B cell (primary cell): ENCODE data around the gene BNIP5. TPM values are rescaled to one million over a fixed set of nuclear protein-coding genes. Genes with fewer than 3 reads are reported as not detected.

ENCODE experiments used
- ATAC-seq: fragments of 200-7000 bp; cut with Tn5 transposase; one replicate; pipeline ENCODE4 v1.10.0; 2021; ENCODE audit warnings: low read depth, mild to moderate bottlenecking, moderate number of reproducible peaks, moderate library complexity
- CTCF ChIA-PET: fragments of 350-600 bp; sonication (Branson Sonifier 250); formaldehyde crosslinking; loops from one replicate; lab custom pipeline; 2021; ENCODE audit warnings: antibody characterized with exemption, inconsistent platforms; lab: Charles Lee
- POLR2A ChIA-PET: fragments of 350-600 bp; sonication (Branson Sonifier 250); formaldehyde crosslinking; loops from one replicate; lab custom pipeline; 2021; ENCODE audit warnings: antibody characterized with exemption; lab: Charles Lee
- DNase-seq: peaks from one replicate; pipeline ENCODE4 v3.0.0; 2013
- H2AFZ ChIP-seq: 2 replicates; pipeline ENCODE4 v1.6.1; 2012; ENCODE audit warnings: mild to moderate bottlenecking, low read depth, low read length; ENCODE audit not compliant: insufficient read depth, poor library complexity, severe bottlenecking
- H3K27ac ChIP-seq, 2 donors: 1 replicate in 1 of 2; 2 replicates in 1 of 2; pipeline ENCODE4 v1.5.1; 2012 to 2013; ENCODE audit warnings: low read length in 2 of 2, mild to moderate bottlenecking in 2 of 2, moderate library complexity in 1 of 2
- H3K27me3 ChIP-seq, 4 experiments: fragments of 200-600 bp in 1 of 4; sonication (generic) in 1 of 4; replicated peaks in 1 of 4; 1 replicate in 2 of 4; 2 replicates in 2 of 4; pipeline versions ENCODE4 v1.6.1 to v1.7.0; 2013 to 2016; ENCODE audit warnings: low read length in 3 of 4, mild to moderate bottlenecking in 2 of 4, mixed read lengths in 1 of 4, moderate library complexity in 1 of 4; ENCODE audit not compliant: insufficient read depth in 4 of 4, control insufficient read depth in 3 of 4; ENCODE audit errors: control extremely low read depth in 1 of 4
- H3K36me3 ChIP-seq, 2 experiments: replicated peaks in 1 of 2; 1 replicate in 1 of 2; 2 replicates in 1 of 2; pipeline versions ENCODE4 v1.6.1 to v1.7.1; 2013; ENCODE audit warnings: low read length in 1 of 2; ENCODE audit not compliant: insufficient read depth in 2 of 2, control insufficient read depth in 1 of 2; ENCODE audit errors: control extremely low read depth in 1 of 2, extremely low read depth in 1 of 2
- H3K4me1 ChIP-seq, 2 donors: fragments of 200-600 bp in 1 of 2; sonication (generic) in 1 of 2; 1 replicate in 1 of 2; 2 replicates in 1 of 2; pipeline versions ENCODE4 v1.5.1 to v1.6.1; 2013 to 2017; ENCODE audit warnings: low read length in 2 of 2; ENCODE audit not compliant: control insufficient read depth in 2 of 2, insufficient read depth in 2 of 2
- H3K4me2 ChIP-seq: replicated peaks from 2 replicates; pipeline ENCODE3; 2012; ENCODE audit warnings: mild to moderate bottlenecking, low read depth, low read length; ENCODE audit not compliant: poor library complexity, severe bottlenecking
- H3K4me3 ChIP-seq, 5 experiments: fragments of 200-600 bp in 1 of 5; sonication (generic) in 1 of 5; 1 replicate in 3 of 5; 2 replicates in 2 of 5; pipeline versions ENCODE4 v1.5.1 to v1.7.0; 2011 to 2016; ENCODE audit warnings: low read length in 4 of 5, mild to moderate bottlenecking in 4 of 5, low read depth in 2 of 5, control low read depth in 1 of 5, moderate library complexity in 1 of 5; ENCODE audit not compliant: insufficient read depth in 1 of 5; ENCODE audit errors: control extremely low read depth in 1 of 5, extremely low read depth in 1 of 5
- H3K79me2 ChIP-seq: fragments of 200-600 bp; sonication (generic); one replicate; pipeline ENCODE4 v1.6.0; 2016; ENCODE audit warnings: low read length; ENCODE audit not compliant: control insufficient read depth, insufficient read depth
- H3K9ac ChIP-seq: fragments of 200-600 bp; sonication (generic); 2 replicates; pipeline ENCODE4 v1.6.1; 2017; ENCODE audit warnings: mild to moderate bottlenecking, low read length, moderate library complexity
- H3K9me3 ChIP-seq, 3 donors: one replicate each; pipeline versions ENCODE4 v1.6.1 to v1.7.1; 2013; ENCODE audit warnings: low read length in 2 of 3; ENCODE audit not compliant: control insufficient read depth in 2 of 3, insufficient read depth in 1 of 3; ENCODE audit errors: control extremely low read depth in 1 of 3
- H4K20me1 ChIP-seq: 2 replicates; pipeline ENCODE4 v1.6.0; 2012; ENCODE audit warnings: mild to moderate bottlenecking, low read length; ENCODE audit not compliant: insufficient read depth, control insufficient read depth, poor library complexity, severe bottlenecking
- H3K27ac Mint-ChIP-seq: one replicate; pipeline ENCODE4 v1.8.0; 2021; ENCODE audit warnings: mixed read lengths
- H3K27me3 Mint-ChIP-seq: one replicate; pipeline ENCODE4 v1.8.0; 2021; ENCODE audit warnings: mixed read lengths
- H3K4me1 Mint-ChIP-seq: one replicate; pipeline ENCODE4 v1.8.0; 2021; ENCODE audit warnings: mixed read lengths
- H3K4me3 Mint-ChIP-seq: one replicate; pipeline ENCODE4 v1.8.0; 2021; ENCODE audit warnings: mixed read lengths
- H3K9me3 Mint-ChIP-seq: one replicate; pipeline ENCODE4 v1.8.0; 2022; ENCODE audit warnings: mixed read lengths; ENCODE audit not compliant: insufficient read depth
- CTCF ChIP-seq: fragments of 200-600 bp; IDR thresholded peaks from one replicate; pipeline ENCODE4 v1.8.0; 2022; ENCODE audit warnings: antibody characterized with exemption, mild to moderate bottlenecking
- EZH2 ChIP-seq: IDR thresholded peaks from 2 replicates; pipeline ENCODE4 v1.6.1; 2012; ENCODE audit warnings: borderline replicate concordance, low read depth, mild to moderate bottlenecking, moderate library complexity, low read length; ENCODE audit not compliant: insufficient read depth, poor library complexity, severe bottlenecking
- WGBS: methylation state at CpG from one replicate; pipeline ENCODE4 v1.1.5; 2013; ENCODE audit warnings: missing lambda C conversion rate; ENCODE audit not compliant: insufficient coverage; 5-methylcytosine and 5-hydroxymethylcytosine counted together
- intact Hi-C: fragments of 100-400 bp; cut with micrococcal nuclease; formaldehyde crosslinking; loops from one replicate; pipeline ENCODE4 v1.10.0; 2022
- polyA plus RNA-seq: library from polyadenylated mRNA; depleted of rRNA; stranded (reverse); fragments of >200 nt; gene quantifications from 2 replicates; pipeline ENCODE4 v1.2.3, GENCODE V29; 2012
- total RNA-seq, 2 donors: library from RNA; stranded (reverse); fragments of 120-200 nt in 1 of 2; gene quantifications; 1 replicate in 1 of 2; 2 replicates in 1 of 2; pipeline versions ENCODE4 v1.2.3 to v1.2.4, GENCODE V29; 2013 to 2022

Gene BNIP5
- total and polyA plus RNA-seq, 2 donors (not counting 1 experiment from before 2014, with no cell fraction given), result 0.06 to 0.10 TPM

GRCh38 chr6:36268478-36269275, 68.0 kb downstream of the BNIP5 start:
- H3K27me3 Mint-ChIP-seq, result peaks cover 33% of the 10 kb centered on the region
- H3K4me1 Mint-ChIP-seq, result no peaks in the 10 kb centered on the region
- intact Hi-C loops, result no loop called here
- no peak overlapping the region for H3K4me3 Mint-ChIP-seq
- H3K4me3 ChIP-seq, result no peak overlapping the region
- TF ChIP-seq CTCF (no peak), EZH2 (no peak)
- no peak overlapping the region for H3K27ac Mint-ChIP-seq
- H3K9me3 Mint-ChIP-seq, result no peaks in the 10 kb centered on the region
- no peak overlapping the region for H2AFZ ChIP-seq
- no peaks in the 10 kb centered on the region for H3K79me2 ChIP-seq
- no peaks in the 10 kb centered on the region for H3K36me3 ChIP-seq
- H3K9me3 ChIP-seq, result peaks cover 0 to 9% (median 8%) of the 10 kb centered on the region in 3 donors
- DNase-seq (no peak), ATAC-seq (no peak)
- H4K20me1 ChIP-seq, result no peaks in the 10 kb centered on the region
- no peak overlapping the region for H3K9ac ChIP-seq
- peaks cover 0 to 4% (median 2%) of the 10 kb centered on the region in 4 experiments for H3K27me3 ChIP-seq
- ChIA-PET CTCF (interaction anchor here (0.6 kb wide), 1 partner anchor 1017 kb away, joined by 3 read pairs; no protein-coding TSS in a partner anchor), POLR2A (no interaction called here)
- H3K27ac ChIP-seq, result no peak overlapping the region
- WGBS, result 89% methylated on average over 9 of the region's 12 CpGs
- H3K4me2 ChIP-seq, result no peak overlapping the region
- no peaks in the 10 kb centered on the region for H3K4me1 ChIP-seq
